ENCODE results near the gene CARD11.

The CARD11 gene

DNA sequence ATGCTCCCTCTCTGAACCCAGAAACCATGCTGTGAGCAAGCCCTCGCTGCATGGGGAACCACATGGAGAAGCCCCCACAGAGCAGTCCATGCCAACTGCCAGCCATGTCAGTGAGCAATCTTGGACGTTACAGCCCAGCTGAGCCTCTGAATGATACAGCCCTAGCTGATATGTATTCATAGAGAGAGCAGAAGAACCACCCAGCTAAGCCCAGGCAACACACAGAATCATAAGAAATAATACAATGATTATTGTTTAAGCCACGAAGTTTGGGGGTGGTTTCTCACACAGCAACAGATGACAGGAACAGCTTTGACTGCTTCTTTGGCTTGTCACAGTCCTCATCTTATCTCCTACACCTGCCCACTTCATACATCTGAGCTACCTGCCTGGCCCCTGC lies 32.5 kb upstream of the CARD11 start:
- Histone ChIP-seq H3K4me3 (ENCODE audit: low read length) (no peak overlapping the region), H3K36me3 (ENCODE audit: insufficient read depth, low read length) (no peaks in the 10 kb centered on the region), H3K9me3 (ENCODE audit: insufficient read depth, low read depth, low read length) (peaks cover under 1% of the 10 kb centered on the region; the same call in 1 of the 2 replicates), H3K27me3 (ENCODE audit: insufficient read depth, low read length) (no peaks in the 10 kb centered on the region), H3K4me1 (ENCODE audit: insufficient read depth, low read length) (no peaks in the 10 kb centered on the region), H3K27ac (ENCODE audit: low read depth, low read length) (no peak overlapping the region), H3K9ac (ENCODE audit: low read depth, low read length) (no peak overlapping the region)
- WGBS, result 90% methylated on average over 3 of the region's 3 CpGs

DNA sequence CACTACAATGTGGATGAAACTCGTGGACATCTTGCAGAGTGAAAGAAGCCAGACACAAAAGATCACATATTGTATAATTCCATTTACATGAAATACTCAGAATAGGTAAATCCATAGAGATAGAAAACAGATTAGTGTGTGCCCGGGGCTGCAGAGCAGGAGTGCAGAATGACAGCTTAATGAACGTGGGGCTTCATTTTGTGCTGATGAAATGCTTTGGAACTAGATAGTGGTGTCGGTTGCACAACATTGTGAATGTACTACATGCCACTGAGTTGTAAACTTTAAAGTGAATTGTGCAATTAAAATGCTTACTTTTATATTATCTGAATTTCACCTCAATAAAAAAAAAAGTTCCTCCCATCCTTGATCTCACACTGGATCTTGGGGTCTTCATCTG lies 31.8 kb upstream of the CARD11 start:
- H3K9ac ChIP-seq (ENCODE audit: low read depth, low read length), result no peak overlapping the region
- no peaks in the 10 kb centered on the region for H3K4me1 ChIP-seq (ENCODE audit: insufficient read depth, low read length)
- no peaks in the 10 kb centered on the region for H3K36me3 ChIP-seq (ENCODE audit: insufficient read depth, low read length)
- WGBS, result 86% methylated on average over 4 of the region's 4 CpGs
- peaks cover 4% of the 10 kb centered on the region; the same call in 1 of the 2 replicates for H3K9me3 ChIP-seq (ENCODE audit: insufficient read depth, low read depth, low read length)
- H3K27me3 ChIP-seq (ENCODE audit: insufficient read depth, low read length), result no peaks in the 10 kb centered on the region
- H3K4me3 ChIP-seq (ENCODE audit: low read length), result no peak overlapping the region
- no peak overlapping the region for H3K27ac ChIP-seq (ENCODE audit: low read depth, low read length)

DNA sequence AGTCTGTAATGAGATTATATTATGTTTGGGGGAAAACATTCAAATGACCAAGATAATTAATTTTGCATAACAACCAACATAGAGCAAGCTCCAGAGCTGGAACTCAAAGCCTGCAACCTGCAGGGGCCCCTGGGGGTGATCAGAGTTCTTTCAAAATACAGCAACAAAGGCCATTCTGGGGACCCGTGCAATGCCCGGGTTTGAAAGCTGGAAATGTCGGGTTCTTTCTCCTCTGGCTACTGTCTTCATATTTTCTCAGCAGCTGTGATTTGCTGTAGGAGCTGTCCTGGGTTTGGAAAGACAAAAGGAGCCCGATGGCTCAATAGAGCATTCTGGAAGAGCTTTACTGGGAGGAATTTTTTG lies 30.8 kb upstream of the CARD11 start:
- Histone ChIP-seq H3K27ac (ENCODE audit: low read depth, low read length) (no peak overlapping the region), H3K9ac (ENCODE audit: low read depth, low read length) (no peak overlapping the region), H3K36me3 (ENCODE audit: insufficient read depth, low read length) (no peaks in the 10 kb centered on the region), H3K27me3 (ENCODE audit: insufficient read depth, low read length) (no peaks in the 10 kb centered on the region), H3K4me1 (ENCODE audit: insufficient read depth, low read length) (no peaks in the 10 kb centered on the region), H3K4me3 (ENCODE audit: low read length) (no peak overlapping the region), H3K9me3 (ENCODE audit: insufficient read depth, low read depth, low read length) (peaks cover 4% of the 10 kb centered on the region; the same call in 1 of the 2 replicates)
- WGBS, result 56% methylated on average over 4 of the region's 4 CpGs

DNA sequence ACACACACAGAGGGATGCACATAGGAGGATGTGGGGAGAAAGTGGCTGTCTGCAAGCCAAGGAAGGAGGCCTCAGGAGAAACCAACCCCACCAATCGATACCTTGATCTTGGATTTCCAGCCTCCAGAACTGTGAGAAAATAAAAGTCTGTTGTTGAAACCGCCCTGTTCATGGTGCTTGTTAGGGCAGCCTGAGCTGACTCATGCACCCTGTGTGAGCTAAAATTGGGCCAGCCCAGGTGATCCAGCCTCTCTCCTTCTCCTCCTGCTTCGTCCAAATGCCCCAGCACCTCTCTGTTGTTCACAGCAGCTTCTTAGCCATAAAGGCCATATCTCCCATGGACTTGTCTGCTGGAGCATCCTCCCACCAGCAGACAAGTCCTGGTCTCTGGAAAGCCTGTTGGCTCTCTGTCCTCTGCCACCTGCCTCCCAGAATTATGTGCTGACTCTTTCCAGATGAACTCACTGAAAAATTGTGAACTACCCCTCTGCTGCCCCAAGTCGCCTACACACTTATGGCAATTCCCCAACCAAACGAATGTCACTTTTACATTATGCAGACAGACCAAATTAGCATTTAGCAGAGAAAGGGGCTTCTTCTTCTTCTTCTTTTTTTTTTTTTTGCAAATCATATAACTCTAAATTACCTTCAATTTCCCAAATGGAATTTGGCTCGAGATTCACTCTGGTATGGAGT lies 30.2 kb upstream of the CARD11 start:
- Histone ChIP-seq H3K4me1 (ENCODE audit: insufficient read depth, low read length) (no peaks in the 10 kb centered on the region), H3K27ac (ENCODE audit: low read depth, low read length) (no peak overlapping the region), H3K9me3 (ENCODE audit: insufficient read depth, low read depth, low read length) (peaks cover 4% of the 10 kb centered on the region; the same call in 1 of the 2 replicates), H3K27me3 (ENCODE audit: insufficient read depth, low read length) (no peaks in the 10 kb centered on the region), H3K36me3 (ENCODE audit: insufficient read depth, low read length) (no peaks in the 10 kb centered on the region), H3K9ac (ENCODE audit: low read depth, low read length) (no peak overlapping the region), H3K4me3 (ENCODE audit: low read length) (no peak overlapping the region)
- 84% methylated on average over 5 of the region's 6 CpGs for WGBS

DNA sequence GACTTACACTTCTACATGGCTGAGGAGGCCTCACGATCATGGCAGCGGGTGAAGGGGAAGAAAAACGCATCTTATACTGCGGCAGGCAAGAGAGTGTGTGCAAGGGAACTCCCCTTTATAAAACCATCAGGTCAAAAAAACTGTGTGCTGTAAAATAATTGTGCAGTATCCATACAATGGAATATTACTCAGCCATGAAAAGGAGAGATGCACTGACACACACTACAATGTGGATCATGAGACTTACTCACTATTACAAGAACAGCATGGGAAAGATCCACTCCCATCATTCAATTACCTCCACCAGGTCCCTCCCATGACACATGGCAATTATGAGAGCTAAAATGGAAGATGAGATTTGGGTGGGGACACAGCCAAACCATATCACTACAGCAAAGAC lies 27.2 kb upstream of the CARD11 start:
- 98% methylated on average over 4 of the region's 4 CpGs for WGBS
- Histone ChIP-seq H3K27ac (ENCODE audit: low read depth, low read length) (no peak overlapping the region), H3K27me3 (ENCODE audit: insufficient read depth, low read length) (no peaks in the 10 kb centered on the region), H3K9ac (ENCODE audit: low read depth, low read length) (no peak overlapping the region), H3K4me3 (ENCODE audit: low read length) (no peak overlapping the region), H3K4me1 (ENCODE audit: insufficient read depth, low read length) (no peaks in the 10 kb centered on the region), H3K9me3 (ENCODE audit: insufficient read depth, low read depth, low read length) (peaks cover 4% of the 10 kb centered on the region; the same call in 1 of the 2 replicates), H3K36me3 (ENCODE audit: insufficient read depth, low read length) (no peaks in the 10 kb centered on the region)

DNA sequence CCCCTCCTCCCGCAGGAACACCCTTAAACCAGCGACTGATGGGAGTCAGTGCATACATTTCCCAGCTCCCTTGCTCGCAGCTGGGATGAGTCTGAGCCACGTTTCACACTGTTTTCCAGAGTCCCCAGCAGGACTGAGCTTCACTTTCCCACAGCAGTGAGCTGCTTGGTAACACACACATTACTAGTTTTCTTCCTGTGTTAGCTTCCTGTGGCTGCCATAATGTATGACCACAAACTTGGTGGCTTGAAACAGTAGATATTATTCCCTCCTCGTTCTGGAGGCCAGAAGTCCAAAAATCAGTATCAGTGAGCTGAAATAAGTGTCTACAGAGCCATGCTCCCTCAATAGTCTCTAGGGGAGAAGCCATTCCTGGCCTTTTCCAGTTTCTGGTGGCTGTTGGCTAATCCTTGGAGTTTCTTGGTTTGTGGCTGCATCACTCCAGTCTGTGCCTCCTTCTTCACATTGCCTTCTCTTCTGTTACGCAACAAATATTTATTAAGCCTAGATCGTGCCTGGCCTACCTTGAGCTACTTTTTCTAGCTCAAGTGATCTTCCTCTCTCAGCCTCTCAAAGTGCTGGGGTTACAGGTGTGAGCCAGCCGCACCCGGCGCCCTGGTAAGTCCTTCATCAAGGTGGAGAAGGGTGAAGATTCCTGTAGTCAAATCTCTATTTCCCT lies 26.2 kb upstream of the CARD11 start:
- WGBS, result 74% methylated on average over 7 of the region's 10 CpGs
- no peak overlapping the region for H3K27ac ChIP-seq (ENCODE audit: low read depth, low read length)

DNA sequence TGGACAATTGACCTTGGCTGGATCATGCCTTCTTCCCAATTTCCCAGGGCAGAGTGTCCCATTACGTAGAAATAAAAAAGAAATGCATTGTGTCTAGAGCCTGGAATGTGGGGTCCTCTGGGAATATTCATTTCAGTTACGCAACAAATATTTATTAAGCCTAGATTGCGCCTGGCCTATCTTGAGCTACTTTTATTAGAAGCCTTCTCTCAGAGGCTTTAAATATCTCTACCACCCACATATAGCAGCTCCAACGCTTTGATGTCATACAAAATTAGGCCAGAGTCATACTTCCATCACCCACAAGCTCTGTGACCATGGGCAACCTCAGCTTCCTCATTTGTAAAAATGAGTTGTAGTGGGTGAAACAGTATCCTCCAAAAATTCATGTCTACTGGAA lies 24.9 kb upstream of the CARD11 start:
- 0 out of 2 replicates have a peak, but pooled peaks cover 4% of the 10 kb centered on the region for H3K9me3 ChIP-seq (ENCODE audit: insufficient read depth, low read depth, low read length)
- 97% methylated on average over 4 of the region's 4 CpGs for WGBS
- H3K27ac ChIP-seq (ENCODE audit: low read depth, low read length), result no peak overlapping the region
- H3K27me3 ChIP-seq (ENCODE audit: insufficient read depth, low read length), result no peaks in the 10 kb centered on the region
- no peak overlapping the region for H3K9ac ChIP-seq (ENCODE audit: low read depth, low read length)
- no peak overlapping the region for H3K4me3 ChIP-seq (ENCODE audit: low read length)
- no peaks in the 10 kb centered on the region for H3K4me1 ChIP-seq (ENCODE audit: insufficient read depth, low read length)
- H3K36me3 ChIP-seq (ENCODE audit: insufficient read depth, low read length), result no peaks in the 10 kb centered on the region

More for the DNA sequence above, 26.2 kb upstream of the CARD11 start:
- no peak overlapping the region for H3K9ac ChIP-seq (ENCODE audit: low read depth, low read length)
- H3K27me3 ChIP-seq (ENCODE audit: insufficient read depth, low read length), result no peaks in the 10 kb centered on the region
- 0 out of 2 replicates have a peak, but pooled peaks cover 4% of the 10 kb centered on the region for H3K9me3 ChIP-seq (ENCODE audit: insufficient read depth, low read depth, low read length)
- no peaks in the 10 kb centered on the region for H3K36me3 ChIP-seq (ENCODE audit: insufficient read depth, low read length)
- H3K4me3 ChIP-seq (ENCODE audit: low read length), result no peak overlapping the region
- no peaks in the 10 kb centered on the region for H3K4me1 ChIP-seq (ENCODE audit: insufficient read depth, low read length)

DNA sequence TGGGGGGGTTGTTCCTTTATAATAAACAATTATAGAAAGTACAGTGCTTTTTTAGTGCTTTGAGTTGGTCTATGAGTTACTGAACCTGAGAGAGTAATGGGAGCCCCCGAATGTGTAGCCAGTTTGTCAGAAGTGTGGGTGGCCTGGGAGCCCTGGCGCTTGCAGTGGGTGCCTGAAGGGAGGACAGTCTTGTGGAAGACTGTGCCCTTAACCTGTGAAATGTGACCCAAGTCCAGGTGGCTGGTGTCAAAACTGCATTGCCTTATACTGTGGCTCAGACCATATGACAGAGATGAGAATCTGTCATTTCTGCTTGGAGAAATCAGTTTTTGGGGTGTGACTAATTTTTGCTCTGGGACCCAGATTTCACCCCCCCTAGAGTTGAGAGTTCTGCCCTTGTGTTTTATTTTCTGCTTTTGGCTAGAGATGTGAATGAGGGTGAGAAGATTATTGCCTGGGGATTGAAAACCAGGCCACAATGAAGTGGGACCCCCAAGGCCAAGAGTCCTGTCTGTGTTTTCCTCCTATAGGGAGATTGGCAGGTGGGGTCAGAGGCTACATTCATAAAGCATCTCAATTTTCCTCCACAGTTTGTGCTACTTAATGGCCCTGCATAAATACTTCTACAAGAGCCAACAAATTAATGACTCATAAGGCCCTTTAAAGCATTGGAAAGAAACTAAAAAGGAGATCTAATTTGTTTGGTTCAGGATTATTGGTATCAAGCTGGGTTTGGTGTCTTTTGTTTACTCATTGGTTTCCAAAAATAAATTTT lies 24.1 kb upstream of the CARD11 start:
- Histone ChIP-seq H3K4me3 (ENCODE audit: low read length) (no peak overlapping the region), H3K27me3 (ENCODE audit: insufficient read depth, low read length) (no peaks in the 10 kb centered on the region), H3K36me3 (ENCODE audit: insufficient read depth, low read length) (no peaks in the 10 kb centered on the region), H3K9me3 (ENCODE audit: insufficient read depth, low read depth, low read length) (0 out of 2 replicates have a peak, but pooled peaks cover 4% of the 10 kb centered on the region), H3K27ac (ENCODE audit: low read depth, low read length) (no peak overlapping the region), H3K9ac (ENCODE audit: low read depth, low read length) (no peak overlapping the region), H3K4me1 (ENCODE audit: insufficient read depth, low read length) (no peaks in the 10 kb centered on the region)
- 98% methylated on average over 2 of the region's 2 CpGs for WGBS

DNA sequence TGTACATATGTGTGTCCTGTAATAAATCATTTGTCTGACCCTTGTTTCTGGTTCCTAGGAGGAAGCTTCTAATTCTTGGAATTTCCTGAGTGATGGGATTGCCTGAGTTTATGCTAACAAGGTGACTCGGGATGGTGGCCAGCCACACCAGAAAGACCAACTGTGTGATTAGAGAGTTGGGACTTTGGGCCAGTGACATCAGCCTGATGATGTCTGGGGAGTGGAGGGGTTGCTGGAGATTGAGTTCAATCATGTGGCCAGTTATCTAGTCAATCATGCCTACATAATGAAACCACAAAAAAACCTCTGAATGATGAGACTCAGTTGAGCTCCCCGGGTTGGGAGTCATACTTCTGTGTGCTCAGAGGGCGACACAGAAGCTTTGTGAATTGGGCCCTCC lies 23.5 kb upstream of the CARD11 start:
- no peak overlapping the region for H3K4me3 ChIP-seq (ENCODE audit: low read length)
- no peak overlapping the region for H3K9ac ChIP-seq (ENCODE audit: low read depth, low read length)
- H3K27ac ChIP-seq (ENCODE audit: low read depth, low read length), result no peak overlapping the region
- no peaks in the 10 kb centered on the region for H3K36me3 ChIP-seq (ENCODE audit: insufficient read depth, low read length)
- no peaks in the 10 kb centered on the region for H3K4me1 ChIP-seq (ENCODE audit: insufficient read depth, low read length)
- H3K27me3 ChIP-seq (ENCODE audit: insufficient read depth, low read length), result no peaks in the 10 kb centered on the region
- WGBS, result 93% methylated on average over 3 of the region's 3 CpGs
- H3K9me3 ChIP-seq (ENCODE audit: insufficient read depth, low read depth, low read length), result 0 out of 2 replicates have a peak, but pooled peaks cover 4% of the 10 kb centered on the region

DNA sequence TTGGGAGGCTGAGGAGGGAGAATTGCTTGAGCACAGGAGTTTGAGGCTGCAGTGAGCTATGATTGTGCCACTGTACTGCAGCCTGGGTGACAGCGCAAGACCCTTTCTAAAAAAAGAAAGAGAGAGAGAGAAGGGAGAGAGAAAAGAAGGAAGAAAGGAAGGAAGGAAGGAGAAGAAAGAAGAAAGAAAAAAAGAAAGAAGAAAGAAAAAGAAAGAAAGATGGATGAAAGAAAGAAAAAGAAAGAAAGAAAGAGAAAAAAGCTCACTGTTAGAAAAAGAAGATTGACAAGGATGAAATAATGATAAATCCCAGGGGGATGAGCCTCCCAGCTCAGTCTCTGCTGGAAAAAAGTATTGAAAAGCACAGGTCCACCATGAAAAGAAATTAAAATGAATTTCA lies 22.8 kb upstream of the CARD11 start:
- Histone ChIP-seq H3K4me1 (ENCODE audit: insufficient read depth, low read length) (no peaks in the 10 kb centered on the region), H3K4me3 (ENCODE audit: low read length) (no peak overlapping the region), H3K9ac (ENCODE audit: low read depth, low read length) (no peak overlapping the region), H3K27ac (ENCODE audit: low read depth, low read length) (no peak overlapping the region), H3K36me3 (ENCODE audit: insufficient read depth, low read length) (no peaks in the 10 kb centered on the region), H3K27me3 (ENCODE audit: insufficient read depth, low read length) (no peaks in the 10 kb centered on the region), H3K9me3 (ENCODE audit: insufficient read depth, low read depth, low read length) (0 out of 2 replicates have a peak, but pooled peaks cover 4% of the 10 kb centered on the region)
- WGBS, result 98% methylated on average over 1 of the region's 1 CpG

DNA sequence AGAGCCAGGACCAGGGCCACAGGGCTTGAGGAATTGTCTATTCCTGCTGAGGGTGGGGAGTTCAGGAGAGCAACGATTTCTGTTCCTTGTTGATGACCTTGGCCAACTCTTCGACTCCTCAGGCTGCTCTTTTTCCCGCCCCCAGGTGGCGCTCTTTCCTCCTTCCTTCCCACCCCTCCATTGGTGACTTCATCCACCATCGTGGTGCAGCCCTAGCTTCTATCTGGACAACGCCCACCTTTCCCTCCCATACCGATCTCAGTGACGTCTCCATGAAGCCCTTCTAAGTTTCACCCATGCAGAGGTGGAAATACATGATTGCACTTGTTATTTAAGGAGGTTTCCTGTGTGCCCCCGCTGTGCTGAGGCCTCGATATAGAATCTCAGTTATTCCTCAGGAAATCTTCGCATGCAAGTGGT lies 22.1 kb upstream of the CARD11 start:
- Histone ChIP-seq H3K4me1 (ENCODE audit: insufficient read depth, low read length) (no peaks in the 10 kb centered on the region), H3K36me3 (ENCODE audit: insufficient read depth, low read length) (no peaks in the 10 kb centered on the region), H3K27ac (ENCODE audit: low read depth, low read length) (no peak overlapping the region), H3K27me3 (ENCODE audit: insufficient read depth, low read length) (no peaks in the 10 kb centered on the region), H3K9ac (ENCODE audit: low read depth, low read length) (no peak overlapping the region), H3K4me3 (ENCODE audit: low read length) (no peak overlapping the region), H3K9me3 (ENCODE audit: insufficient read depth, low read depth, low read length) (no peaks in the 10 kb centered on the region)
- 42% methylated on average over 11 of the region's 11 CpGs for WGBS

Data from HUES64 (cell line).